ENCODE data around the gene ZNRF3.

DNA sequence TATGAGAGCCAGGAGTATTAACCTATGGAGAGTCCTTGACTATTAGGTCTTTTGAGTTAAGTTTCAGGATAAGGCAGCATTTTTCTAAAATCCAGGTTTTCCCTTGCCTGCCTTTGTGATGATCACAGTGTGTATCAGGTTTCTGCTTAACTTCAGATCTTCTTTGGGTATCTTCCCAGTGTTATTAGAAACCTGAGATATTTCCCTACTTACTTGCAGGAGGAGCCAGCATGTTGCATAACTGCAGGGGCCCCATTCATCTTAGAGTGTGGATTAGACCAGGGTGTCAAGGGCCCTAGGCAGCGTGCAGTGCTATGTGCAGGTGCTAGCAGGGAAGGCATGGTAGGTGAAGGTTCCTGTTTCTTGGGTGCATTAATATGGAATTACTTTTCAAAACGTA is 69.5 kb downstream of the ZNRF3 start:
- TF ChIP-seq, protein P1, sequence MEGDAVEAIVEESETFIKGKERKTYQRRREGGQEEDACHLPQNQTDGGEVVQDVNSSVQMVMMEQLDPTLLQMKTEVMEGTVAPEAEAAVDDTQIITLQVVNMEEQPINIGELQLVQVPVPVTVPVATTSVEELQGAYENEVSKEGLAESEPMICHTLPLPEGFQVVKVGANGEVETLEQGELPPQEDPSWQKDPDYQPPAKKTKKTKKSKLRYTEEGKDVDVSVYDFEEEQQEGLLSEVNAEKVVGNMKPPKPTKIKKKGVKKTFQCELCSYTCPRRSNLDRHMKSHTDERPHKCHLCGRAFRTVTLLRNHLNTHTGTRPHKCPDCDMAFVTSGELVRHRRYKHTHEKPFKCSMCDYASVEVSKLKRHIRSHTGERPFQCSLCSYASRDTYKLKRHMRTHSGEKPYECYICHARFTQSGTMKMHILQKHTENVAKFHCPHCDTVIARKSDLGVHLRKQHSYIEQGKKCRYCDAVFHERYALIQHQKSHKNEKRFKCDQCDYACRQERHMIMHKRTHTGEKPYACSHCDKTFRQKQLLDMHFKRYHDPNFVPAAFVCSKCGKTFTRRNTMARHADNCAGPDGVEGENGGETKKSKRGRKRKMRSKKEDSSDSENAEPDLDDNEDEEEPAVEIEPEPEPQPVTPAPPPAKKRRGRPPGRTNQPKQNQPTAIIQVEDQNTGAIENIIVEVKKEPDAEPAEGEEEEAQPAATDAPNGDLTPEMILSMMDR (IDR thresholded peaks at IDR 0.05; ENCODE audit: insufficient read depth, low read depth, low read length): no peak
- TF ChIP-seq EZH2 (IDR thresholded peaks at IDR 0.05; ENCODE audit: insufficient read depth, low read length): no peak
